CD8-positive, alpha-beta memory T cell (primary cell): ENCODE measurements around the gene CMTM1. TPM values are rescaled to one million over a fixed set of nuclear protein-coding genes. Genes with fewer than 3 reads are reported as not detected.
A peak's percentile ranks its signal among the peaks of the same experiment; 100 is the strongest.

Experiments
- CTCF ChIA-PET: fragments of 350-600 bp; sonication (Branson Sonifier 250); formaldehyde crosslinking; loops from one replicate; lab custom pipeline; 2021; ENCODE audit warnings: antibody characterized with exemption; lab: Charles Lee
- POLR2A ChIA-PET: fragments of 350-600 bp; sonication (Branson Sonifier 250); formaldehyde crosslinking; loops from one replicate; lab custom pipeline; 2021; ENCODE audit warnings: antibody characterized with exemption; lab: Charles Lee
- DNase-seq, 5 donors: peaks; one replicate each; pipeline versions ENCODE4 v3.0.0 to v3.0.0-alpha.2; 2020 to 2022; ENCODE audit warnings: mixed read lengths in 1 of 5
- H3K27ac ChIP-seq: one replicate; pipeline ENCODE4 v1.7.0; 2013; ENCODE audit warnings: low read depth, mild to moderate bottlenecking, low read length, moderate library complexity
- H3K27me3 ChIP-seq: 2 replicates; pipeline ENCODE4 v1.7.0; 2013; ENCODE audit warnings: low read length, mild to moderate bottlenecking; ENCODE audit not compliant: insufficient read depth, poor library complexity, severe bottlenecking
- H3K36me3 ChIP-seq: 2 replicates; pipeline ENCODE4 v1.7.0; 2013; ENCODE audit warnings: mild to moderate bottlenecking, low read length, moderate library complexity; ENCODE audit not compliant: insufficient read depth
- H3K4me1 ChIP-seq: 2 replicates; pipeline ENCODE4 v1.7.0; 2013; ENCODE audit warnings: mild to moderate bottlenecking, low read length, moderate library complexity; ENCODE audit not compliant: insufficient read depth
- H3K4me3 ChIP-seq: 2 replicates; pipeline ENCODE4 v1.7.0; 2013; ENCODE audit warnings: mild to moderate bottlenecking, low read length
- H3K9me3 ChIP-seq: 2 replicates; pipeline ENCODE4 v1.7.0; 2013; ENCODE audit warnings: mild to moderate bottlenecking, low read length
- H3K27ac Mint-ChIP-seq, 8 donors: one replicate each; pipeline ENCODE4 v1.8.0; 2020 to 2021; ENCODE audit warnings: mixed read lengths in 8 of 8, mild to moderate bottlenecking in 6 of 8, inconsistent platforms in 3 of 8, moderate library complexity in 3 of 8
- H3K27me3 Mint-ChIP-seq, 2 donors: one replicate each; pipeline ENCODE4 v1.8.0; 2020 to 2021; ENCODE audit warnings: mixed read lengths in 2 of 2, mild to moderate bottlenecking in 1 of 2, moderate library complexity in 1 of 2
- H3K36me3 Mint-ChIP-seq, 3 donors: one replicate each; pipeline ENCODE4 v1.8.0; 2020 to 2021; ENCODE audit warnings: mixed read lengths in 3 of 3, inconsistent platforms in 1 of 3, mild to moderate bottlenecking in 1 of 3
- H3K4me1 Mint-ChIP-seq, 3 donors: one replicate each; pipeline ENCODE4 v1.8.0; 2020 to 2021; ENCODE audit warnings: mixed read lengths in 3 of 3, inconsistent platforms in 1 of 3, mild to moderate bottlenecking in 1 of 3
- H3K4me3 Mint-ChIP-seq, 7 donors: one replicate each; pipeline ENCODE4 v1.8.0; 2020 to 2021; ENCODE audit warnings: mixed read lengths in 7 of 7, mild to moderate bottlenecking in 6 of 7, moderate library complexity in 4 of 7, inconsistent platforms in 2 of 7
- H3K9me3 Mint-ChIP-seq, 5 donors: one replicate each; pipeline ENCODE4 v1.8.0; 2020 to 2022; ENCODE audit warnings: mixed read lengths in 5 of 5, mild to moderate bottlenecking in 3 of 5, moderate library complexity in 2 of 5, inconsistent platforms in 1 of 5
- polyA plus RNA-seq: library from polyadenylated mRNA; unstranded; fragments of 300-500 nt; fragmentation: Illumina TruSeq; gene quantifications from one replicate; pipeline ENCODE4 v1.2.3, GENCODE V29; 2021
- total RNA-seq, 2 experiments: library from RNA; stranded (reverse); gene quantifications; one replicate each; pipeline ENCODE4 v1.2.3, GENCODE V29; 2021

CMTM1 gene
- total and polyA plus RNA-seq, 3 experiments from 2014 or later = 1.2 to 8.6 (median 8.2) TPM

GRCh38 chr16:66596986-66597848 lies 31.0 kb downstream of the CMTM1 start:
- no peak overlapping the region for H3K4me3 ChIP-seq
- CTCF ChIA-PET = interaction anchor here (0.6 to 5.3 kb wide), 4 partner anchors 8 to 234 kb away, joined by 3 to 24 read pairs (median 13); partner anchors contain the start of genes CMTM2 and NAE1
- H3K27ac ChIP-seq = no peak overlapping the region
- Mint-ChIP-seq H3K9me3 (no peaks in the 10 kb centered on the region), H3K27me3 (no peaks in the 10 kb centered on the region), H3K27ac (peak overlapping the region in 7 of 8 donors; percentile 11 to 92 (median 33)), H3K4me3 (no peak overlapping the region), H3K36me3 (no peaks in the 10 kb centered on the region), H3K4me1 (peaks cover 10 to 25% (median 15%) of the 10 kb centered on the region in 3 donors)
- H3K4me1 ChIP-seq = peaks cover 8% of the 10 kb centered on the region
- DNase-seq = no peak
- H3K36me3 ChIP-seq = no peaks in the 10 kb centered on the region
- no peaks in the 10 kb centered on the region for H3K27me3 ChIP-seq
- H3K9me3 ChIP-seq = no peaks in the 10 kb centered on the region
- POLR2A ChIA-PET = no interaction called here

GRCh38 chr16:66598111-66598510 lies 31.9 kb downstream of the CMTM1 start:
- Mint-ChIP-seq H3K9me3 (no peaks in the 10 kb centered on the region), H3K4me3 (no peak overlapping the region), H3K27ac (peak overlapping the region in 7 of 8 donors; percentile 9 to 85 (median 27)), H3K4me1 (peaks cover 14 to 29% (median 20%) of the 10 kb centered on the region in 3 donors), H3K36me3 (no peaks in the 10 kb centered on the region), H3K27me3 (no peaks in the 10 kb centered on the region)
- Histone ChIP-seq H3K4me3 (no peak overlapping the region), H3K9me3 (no peaks in the 10 kb centered on the region), H3K27ac (no peak overlapping the region), H3K4me1 (peaks cover 8% of the 10 kb centered on the region), H3K36me3 (no peaks in the 10 kb centered on the region), H3K27me3 (no peaks in the 10 kb centered on the region)
- ChIA-PET CTCF (interaction anchor here (1.5 to 5.3 kb wide), 3 partner anchors 8 to 119 kb away, joined by 3 to 24 read pairs (median 23); no protein-coding TSS in a partner anchor), POLR2A (no interaction called here)
- DNase-seq = no peak

GRCh38 chr16:66599726-66600125 lies 33.5 kb downstream of the CMTM1 start:
- H3K4me1 ChIP-seq = peaks cover 18% of the 10 kb centered on the region
- Mint-ChIP-seq H3K4me1 (peaks cover 19 to 36% (median 28%) of the 10 kb centered on the region in 3 donors), H3K36me3 (peaks cover 0 to 8% (median 0%) of the 10 kb centered on the region in 3 donors), H3K9me3 (no peaks in the 10 kb centered on the region), H3K27me3 (no peaks in the 10 kb centered on the region), H3K4me3 (peak overlapping the region in 1 of 7 donors; percentile 46), H3K27ac (peak overlapping the region in 4 of 8 donors; percentile 35 to 78 (median 54))
- H3K27ac ChIP-seq = no peak overlapping the region
- no peaks in the 10 kb centered on the region for H3K9me3 ChIP-seq
- POLR2A ChIA-PET = no interaction called here
- no peaks in the 10 kb centered on the region for H3K36me3 ChIP-seq
- peak in 1 of 5 donors; percentile 42 for DNase-seq
- CTCF ChIA-PET = interaction anchor here (1.2 to 5.3 kb wide), 3 partner anchors 8 to 36 kb away, joined by 3 to 24 read pairs (median 23); no protein-coding TSS in a partner anchor
- H3K27me3 ChIP-seq = no peaks in the 10 kb centered on the region
- no peak overlapping the region for H3K4me3 ChIP-seq

- Histone ChIP-seq H3K27me3 (no peaks in the 10 kb centered on the region), H3K27ac (no peak overlapping the region), H3K4me3 (no peak overlapping the region), H3K36me3 (no peaks in the 10 kb centered on the region), H3K9me3 (no peaks in the 10 kb centered on the region), H3K4me1 (peaks cover 18% of the 10 kb centered on the region)
- H3K4me3 Mint-ChIP-seq = no peak overlapping the region
- H3K9me3 Mint-ChIP-seq = no peaks in the 10 kb centered on the region
- H3K4me1 Mint-ChIP-seq = peaks cover 19 to 36% (median 28%) of the 10 kb centered on the region in 3 donors
- ChIA-PET POLR2A (interaction anchor here (1.0 kb wide), 1 partner anchor 48 kb away, joined by 4 read pairs; the partner anchor contains the start of gene CKLF), CTCF (interaction anchor here (0.8 to 5.3 kb wide), 3 partner anchors 11 to 80 kb away, joined by 3 to 24 read pairs (median 5); no protein-coding TSS in a partner anchor)
- H3K27ac Mint-ChIP-seq = peak overlapping the region in 3 of 8 donors; percentile 1 to 91 (median 51)
- peaks cover 0 to 8% (median 0%) of the 10 kb centered on the region in 3 donors for H3K36me3 Mint-ChIP-seq
- no peak for DNase-seq
- no peaks in the 10 kb centered on the region for H3K27me3 Mint-ChIP-seq
Measured at GRCh38 chr16:66600477-66600876, 34.2 kb downstream of the CMTM1 start.

GRCh38 chr16:66601471-66601870 lies 35.2 kb downstream of the CMTM1 start:
- H3K36me3 Mint-ChIP-seq = peaks cover 0 to 12% (median 0%) of the 10 kb centered on the region in 3 donors
- H3K36me3 ChIP-seq = no peaks in the 10 kb centered on the region
- ChIA-PET POLR2A (interaction anchor here (1.0 to 1.2 kb wide), 2 partner anchors 49 kb away, joined by 4 read pairs; partner anchors contain the start of gene CKLF), CTCF (interaction anchor here (0.8 to 5.3 kb wide), 5 partner anchors 12 to 196 kb away, joined by 3 to 24 read pairs (median 5); no protein-coding TSS in a partner anchor)
- H3K4me1 ChIP-seq = peaks cover 27% of the 10 kb centered on the region
- H3K27ac Mint-ChIP-seq = no peak overlapping the region
- no peak overlapping the region for H3K4me3 ChIP-seq
- H3K4me3 Mint-ChIP-seq = no peak overlapping the region
- no peak for DNase-seq
- H3K27ac ChIP-seq = no peak overlapping the region
- no peaks in the 10 kb centered on the region for H3K9me3 Mint-ChIP-seq
- H3K9me3 ChIP-seq = no peaks in the 10 kb centered on the region
- H3K27me3 ChIP-seq = no peaks in the 10 kb centered on the region
- peaks cover 27 to 46% (median 35%) of the 10 kb centered on the region in 3 donors for H3K4me1 Mint-ChIP-seq
- peaks cover 0 to 1% of the 10 kb centered on the region in 2 donors for H3K27me3 Mint-ChIP-seq

GRCh38 chr16:66603537-66604375 lies 37.5 kb downstream of the CMTM1 start:
- DNase-seq = peak; percentile 51 to 92 (median 81)
- Mint-ChIP-seq H3K27me3 (peaks cover 0 to 1% of the 10 kb centered on the region in 2 donors), H3K4me3 (peak overlapping the region; percentile 83 to 99 (median 90)), H3K4me1 (peaks cover 34 to 50% (median 39%) of the 10 kb centered on the region in 3 donors), H3K9me3 (no peaks in the 10 kb centered on the region), H3K27ac (peak overlapping the region; percentile 84 to 98 (median 92)), H3K36me3 (peaks cover 0 to 14% (median 0%) of the 10 kb centered on the region in 3 donors)
- Histone ChIP-seq H3K4me1 (peaks cover 34% of the 10 kb centered on the region), H3K27me3 (no peaks in the 10 kb centered on the region), H3K9me3 (no peaks in the 10 kb centered on the region), H3K36me3 (peaks cover under 1% of the 10 kb centered on the region), H3K27ac (peak overlapping the region; percentile 65), H3K4me3 (peak overlapping the region; percentile 83)
- POLR2A ChIA-PET = interaction anchor here (0.7 to 2.2 kb wide), 12 partner anchors 14 to 269 kb away, joined by 3 to 15 read pairs (median 3); partner anchors contain the start of genes CKLF, CMTM2 and TK2
- CTCF ChIA-PET = interaction anchor here (0.8 to 2.8 kb wide), 13 partner anchors 9 to 198 kb away, joined by 3 to 23 read pairs (median 4); partner anchors contain the start of genes CKLF and CMTM2
